HS-5 (cell line): ENCODE measurements around the gene GJC2.

Source experiments
- DNase-seq: peaks from one replicate; pipeline ENCODE4 v3.0.0-alpha.2; 2012; ENCODE audit warnings: low read depth

GJC2 gene

GRCh38 chr1:228194921-228195812 is 45.4 kb downstream of the GJC2 start:
- no peak for DNase-seq

- no peak for DNase-seq
These were observed 47.9 kb downstream of the GJC2 start for GRCh38 chr1:228197555-228198147.

- no peak for DNase-seq
These were observed 49.4 kb downstream of the GJC2 start for GRCh38 chr1:228198977-228199590.

- no peak for DNase-seq
These were observed 55.2 kb downstream of the GJC2 start for GRCh38 chr1:228204958-228205357.

- DNase-seq: no peak
These were observed 56.1 kb downstream of the GJC2 start for GRCh38 chr1:228205526-228206436.

GRCh38 chr1:228206582-228207351 is 57.0 kb downstream of the GJC2 start:
- DNase-seq: no peak

- DNase-seq: no peak
These were observed 57.7 kb downstream of the GJC2 start for GRCh38 chr1:228207381-228207810.

GRCh38 chr1:228207851-228208821 is 58.4 kb downstream of the GJC2 start, which contains the start of gene OBSCN:
Gene OBSCN (plus strand): TSS chr1:228208044. CDS start chr1:228211784, 3,740 bp downstream.
- no peak for DNase-seq

GRCh38 chr1:228208831-228209551 is 59.3 kb downstream of the GJC2 start:
- DNase-seq: no peak
